ENCODE results near the gene THRAP3.
"Not testable (repeated sequence)": the region's sequence is repeated elsewhere in the genome, so short reads cannot be mapped to it uniquely, and the experiment has no call there.

Gene THRAP3

GRCh38 chr1:36208978-36209703 lies 15.1 kb upstream of the THRAP3 start:
- no peak for DNase-seq

DNA sequence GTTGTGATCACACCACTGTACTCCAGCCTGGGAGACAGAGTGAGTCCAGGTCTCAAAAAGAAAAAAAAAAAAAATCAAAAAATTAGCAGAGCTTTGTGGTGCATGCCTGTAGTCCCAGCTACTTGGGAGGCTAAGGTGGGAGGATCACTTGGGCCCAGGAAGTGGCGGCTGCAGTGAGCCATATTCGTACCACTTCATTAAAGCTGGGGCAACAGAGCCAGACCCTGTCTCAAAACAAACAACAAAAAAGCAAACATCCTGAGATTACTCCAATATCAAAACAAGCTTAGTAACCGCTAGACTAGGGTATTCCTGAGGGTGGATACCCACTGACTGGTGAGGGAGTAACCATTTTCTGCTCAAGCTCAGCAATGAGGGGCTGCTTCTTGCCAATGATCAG lies 12.9 kb upstream of the THRAP3 start:
- DNase-seq: no peak

- no peak for DNase-seq
Observed at GRCh38 chr1:36211841-36212240, 12.4 kb upstream of the THRAP3 start.

GRCh38 chr1:36212782-36213181 lies 11.5 kb upstream of the THRAP3 start:
- DNase-seq: no peak

- peak; percentile 23 for DNase-seq
Observed at GRCh38 chr1:36217670-36218069, 6.6 kb upstream of the THRAP3 start.

DNA sequence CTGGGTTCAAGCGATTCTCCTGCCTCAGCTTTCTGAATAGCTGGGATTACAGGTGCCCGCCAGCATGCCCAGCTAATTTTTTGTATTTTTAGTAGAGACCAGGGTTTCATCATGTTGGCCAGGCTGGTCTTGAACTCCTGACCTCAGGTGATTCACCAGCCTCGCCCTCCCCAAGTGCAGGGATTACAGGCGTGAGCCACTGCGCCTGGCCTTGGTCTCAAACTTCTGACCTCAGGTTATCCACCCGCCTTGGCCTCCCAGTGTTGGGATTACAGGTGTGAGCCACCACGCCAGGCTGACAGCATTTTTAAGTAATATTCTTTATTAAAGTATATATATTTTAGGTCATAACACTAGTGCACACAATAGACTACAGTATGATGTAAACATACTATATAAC lies 2.3 kb upstream of the THRAP3 start:
- DNase-seq: not testable (repeated sequence)

DNA sequence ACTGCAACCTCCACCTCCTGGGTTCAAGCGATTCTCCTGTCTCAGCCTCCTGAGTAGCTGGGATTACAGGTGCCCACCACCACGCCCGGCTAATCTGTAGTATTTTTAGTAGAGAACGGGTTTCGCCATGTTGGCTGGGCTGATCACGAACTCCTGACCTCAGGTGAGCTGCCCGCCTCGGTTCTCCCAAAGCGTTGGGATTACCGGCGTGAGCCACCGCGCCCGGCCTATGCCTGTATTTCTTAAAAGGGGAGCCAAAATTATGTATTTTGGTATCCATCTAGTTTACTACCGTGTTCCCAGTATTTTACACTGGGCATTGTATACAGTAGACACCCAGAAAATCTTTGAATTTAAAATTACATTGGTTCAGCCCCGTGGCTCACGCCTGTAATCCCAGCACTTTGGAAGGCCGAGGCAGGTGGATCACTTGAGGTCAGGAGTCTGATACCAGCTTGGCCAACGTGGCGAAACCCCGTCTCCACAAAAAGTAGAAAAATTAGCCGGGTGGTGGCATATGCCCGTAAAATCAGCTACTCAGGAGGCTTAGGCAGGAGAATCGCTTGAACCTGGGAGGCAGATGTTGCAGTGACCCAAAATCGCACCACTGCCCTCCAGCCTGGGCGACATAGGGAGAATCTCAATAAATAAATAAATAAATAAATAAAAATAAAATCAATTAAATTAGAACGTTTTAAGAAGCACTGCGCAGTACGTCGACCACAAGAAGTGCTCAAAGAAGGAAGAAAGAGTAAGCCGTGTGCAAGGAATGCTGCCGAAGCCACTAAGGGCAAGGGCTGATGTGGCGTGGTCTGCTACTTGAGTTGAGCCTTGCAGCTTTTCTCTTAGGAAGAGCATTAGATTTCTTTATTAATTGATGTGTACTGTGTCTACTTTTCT lies 1.5 kb upstream of the THRAP3 start:
- no peak for DNase-seq

DNA sequence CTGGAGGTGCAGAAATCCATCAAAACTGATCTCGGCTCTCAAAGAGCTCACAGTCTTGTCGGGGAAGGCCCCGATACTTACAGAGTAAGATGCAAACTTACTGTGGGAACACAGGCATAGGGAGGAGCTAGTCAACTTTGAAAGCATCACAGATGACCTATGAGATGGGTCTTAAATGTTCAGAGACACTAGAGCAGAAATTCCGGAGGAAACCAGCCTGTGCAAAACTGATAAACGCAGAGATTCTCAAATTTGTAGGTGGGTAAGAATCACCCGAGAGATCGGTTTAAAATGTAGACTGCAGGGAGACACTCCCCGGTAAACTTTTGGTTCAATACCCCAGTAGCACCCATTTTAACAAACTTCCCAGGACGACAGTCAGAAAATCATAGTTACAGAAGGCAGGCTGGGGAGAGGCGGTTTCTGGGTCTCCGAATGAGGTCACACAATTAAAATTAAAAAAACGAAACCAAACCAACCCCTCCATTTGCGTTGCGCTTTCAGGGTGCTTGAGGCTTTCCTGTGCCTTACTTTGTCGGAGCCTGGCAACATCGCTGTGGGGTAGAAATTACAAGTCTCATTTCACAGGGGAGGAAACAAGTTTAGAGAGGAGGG lies 755 bp upstream of the THRAP3 start:
- peak; percentile 56 for DNase-seq

DNA sequence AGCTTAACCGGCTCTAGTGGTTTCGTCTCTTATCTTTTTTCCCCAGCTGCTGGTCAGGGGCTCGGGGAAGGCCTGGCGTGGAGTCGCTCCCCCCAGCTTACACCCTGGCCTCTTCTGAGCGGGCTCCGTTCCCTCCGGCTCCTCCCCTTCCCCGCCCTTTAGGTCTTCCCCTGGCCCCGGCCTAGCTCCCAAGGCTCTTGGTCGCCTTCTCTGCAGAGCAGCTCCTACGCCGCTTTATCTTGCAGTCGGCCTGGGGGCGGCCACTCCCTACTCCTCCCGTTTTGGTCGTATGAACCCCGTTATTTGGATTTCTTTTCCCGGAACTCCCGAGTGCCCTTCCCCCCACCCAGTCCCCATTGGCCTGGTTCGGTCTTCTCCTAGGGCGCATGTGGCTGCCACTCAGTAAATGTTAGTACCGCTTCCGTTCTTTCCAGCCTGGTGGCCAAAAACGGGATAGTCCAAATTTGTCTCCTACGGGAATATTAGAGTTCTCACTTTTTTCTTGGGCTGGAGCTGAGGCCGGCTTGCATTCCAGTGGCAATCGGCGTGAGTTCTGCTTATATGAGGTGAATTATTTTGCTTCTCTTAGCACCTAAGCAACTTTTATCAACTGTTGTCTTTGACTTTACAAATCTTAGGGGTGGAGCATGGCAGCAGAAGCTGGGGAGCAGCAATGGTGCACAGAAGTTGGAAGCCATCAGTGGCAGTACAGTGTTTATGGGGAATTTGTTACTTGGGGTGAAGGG lies 467 bp downstream of the THRAP3 start:
- DNase-seq: peak; percentile 86

DNA sequence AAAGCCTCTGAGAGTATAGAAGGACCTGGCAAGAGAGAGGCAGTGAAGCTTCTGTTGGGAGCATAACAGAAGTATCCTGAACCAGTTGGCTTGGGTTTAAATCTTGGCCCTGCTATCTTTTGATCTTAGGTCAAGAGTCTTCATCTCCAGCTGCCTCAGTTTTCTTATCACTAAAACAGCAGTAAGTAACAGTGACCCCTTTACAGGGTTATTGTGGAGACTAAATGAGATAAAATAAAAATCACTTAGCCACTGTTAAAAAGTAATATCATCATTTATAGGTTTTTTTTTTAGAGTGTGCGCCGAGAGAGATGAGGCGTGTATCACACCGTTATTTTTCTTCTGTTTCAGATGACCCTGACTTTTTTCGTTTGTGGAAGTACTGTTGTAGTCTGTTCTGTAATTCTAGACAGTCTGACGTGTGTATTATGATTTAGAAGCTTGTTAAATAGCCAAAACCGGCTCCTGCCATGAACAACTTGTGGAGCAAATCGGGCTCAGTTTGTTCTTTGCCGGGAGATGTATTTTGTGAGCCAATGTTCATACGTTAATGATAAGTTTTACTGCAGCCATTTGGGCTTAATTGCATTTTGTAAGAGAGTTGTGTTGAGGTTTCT lies 1.1 kb downstream of the THRAP3 start:
- DNase-seq: no peak

DNA sequence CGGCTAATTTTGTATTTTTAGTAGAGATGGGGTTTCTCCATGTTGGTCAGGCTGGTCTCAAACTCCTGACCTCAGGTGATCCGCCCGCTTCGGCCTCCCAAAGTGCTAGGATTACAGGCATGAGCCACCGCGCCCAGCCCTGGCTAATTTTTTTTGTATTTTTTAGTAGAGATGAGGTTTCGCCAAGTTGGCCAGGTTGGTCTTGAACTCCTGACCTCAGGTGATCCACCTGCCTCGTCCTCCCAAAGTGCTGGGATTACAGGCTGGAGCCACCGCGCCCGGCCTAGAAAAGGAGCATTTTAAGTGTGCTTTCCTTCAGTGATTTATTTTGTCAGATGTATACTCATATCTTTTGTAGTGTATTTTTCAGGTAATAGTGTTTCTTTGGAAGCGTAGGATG lies 6.0 kb downstream of the THRAP3 start:
- not testable (repeated sequence) for DNase-seq

DNA sequence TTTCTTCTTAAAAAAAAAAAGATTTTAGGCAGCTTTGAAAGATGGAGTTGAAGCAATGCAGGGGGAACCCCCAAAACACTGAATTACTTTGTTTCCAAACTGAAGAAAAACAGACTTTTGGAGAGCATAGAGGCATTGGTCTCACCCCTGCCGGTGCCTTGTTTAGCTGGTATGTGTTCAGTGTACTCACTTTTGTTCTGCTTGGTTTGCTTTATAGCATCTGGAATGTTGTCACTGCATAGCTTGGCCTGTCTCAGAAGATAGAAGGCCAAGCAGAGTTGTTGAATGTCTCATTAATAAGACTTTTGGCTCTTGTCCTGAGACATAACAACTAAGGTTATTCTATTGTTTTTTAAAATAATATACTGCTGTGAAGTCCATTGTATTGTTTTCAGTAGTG lies 6.9 kb downstream of the THRAP3 start:
- no peak for DNase-seq

- DNase-seq: no peak
Observed at GRCh38 chr1:36232212-36233095, 8.2 kb downstream of the THRAP3 start.

DNA sequence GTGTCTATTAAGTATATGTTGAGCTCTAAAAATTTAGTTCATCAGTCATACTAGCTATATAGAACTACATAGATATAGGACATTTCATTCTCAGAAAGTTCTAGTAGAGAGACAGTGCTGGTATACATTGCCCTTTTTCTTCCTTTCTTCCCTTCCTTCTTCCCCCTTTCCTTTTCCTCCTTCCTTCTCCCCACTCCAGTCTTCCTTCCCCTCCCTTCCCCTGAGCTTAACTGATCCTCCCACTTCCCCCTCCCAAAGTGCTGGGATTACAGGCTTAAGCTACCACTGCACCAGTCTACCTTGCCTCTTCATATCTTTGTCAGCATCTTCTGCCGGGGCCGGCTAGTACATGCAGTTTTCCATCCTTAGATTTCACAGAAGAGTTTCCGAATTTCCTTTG lies 12.1 kb downstream of the THRAP3 start:
- DNase-seq: no peak

DNA sequence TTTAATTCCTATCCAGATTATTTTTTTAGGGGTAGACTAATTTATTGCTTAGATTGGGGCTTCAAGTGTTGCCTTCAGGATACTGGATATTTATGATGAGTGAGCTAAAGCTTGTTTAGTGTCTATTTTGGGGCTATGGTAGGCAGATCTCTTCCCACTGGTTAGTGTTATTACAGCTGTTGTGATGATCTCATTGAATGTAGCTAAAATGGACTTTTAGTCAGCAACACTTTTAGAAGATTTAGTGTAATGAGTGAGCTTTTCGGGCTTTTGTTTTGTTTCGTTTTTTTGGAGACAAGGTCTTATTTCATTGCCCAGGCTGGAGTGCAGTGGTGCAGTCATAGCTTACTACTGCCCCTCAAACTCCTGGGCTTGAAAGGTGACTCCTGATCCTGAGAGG lies 14.2 kb downstream of the THRAP3 start:
- DNase-seq: no peak

GRCh38 chr1:36239941-36240637 lies 15.8 kb downstream of the THRAP3 start:
- no peak for DNase-seq

DNA sequence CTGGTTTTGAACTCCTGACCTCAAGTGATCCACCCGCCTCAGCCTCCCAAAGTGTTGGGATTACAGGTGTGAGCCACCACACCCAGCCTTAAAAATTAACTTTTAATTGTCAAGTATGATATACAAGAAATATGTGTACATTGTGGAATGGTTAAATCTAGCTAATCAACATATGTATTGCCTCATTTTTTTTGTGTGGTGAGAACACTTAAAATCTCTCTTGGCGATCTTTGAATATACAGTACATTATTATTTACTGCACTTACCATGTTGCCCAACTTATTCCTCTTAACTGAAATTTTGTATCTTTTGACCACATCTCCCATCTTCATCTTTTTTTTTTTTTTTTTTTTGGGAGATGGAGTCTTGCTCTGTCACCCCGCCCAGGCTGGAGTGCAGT lies 23.3 kb downstream of the THRAP3 start:
- DNase-seq: no peak

GRCh38 chr1:36248250-36248894 lies 24.1 kb downstream of the THRAP3 start:
- DNase-seq: peak; percentile 86

DNA sequence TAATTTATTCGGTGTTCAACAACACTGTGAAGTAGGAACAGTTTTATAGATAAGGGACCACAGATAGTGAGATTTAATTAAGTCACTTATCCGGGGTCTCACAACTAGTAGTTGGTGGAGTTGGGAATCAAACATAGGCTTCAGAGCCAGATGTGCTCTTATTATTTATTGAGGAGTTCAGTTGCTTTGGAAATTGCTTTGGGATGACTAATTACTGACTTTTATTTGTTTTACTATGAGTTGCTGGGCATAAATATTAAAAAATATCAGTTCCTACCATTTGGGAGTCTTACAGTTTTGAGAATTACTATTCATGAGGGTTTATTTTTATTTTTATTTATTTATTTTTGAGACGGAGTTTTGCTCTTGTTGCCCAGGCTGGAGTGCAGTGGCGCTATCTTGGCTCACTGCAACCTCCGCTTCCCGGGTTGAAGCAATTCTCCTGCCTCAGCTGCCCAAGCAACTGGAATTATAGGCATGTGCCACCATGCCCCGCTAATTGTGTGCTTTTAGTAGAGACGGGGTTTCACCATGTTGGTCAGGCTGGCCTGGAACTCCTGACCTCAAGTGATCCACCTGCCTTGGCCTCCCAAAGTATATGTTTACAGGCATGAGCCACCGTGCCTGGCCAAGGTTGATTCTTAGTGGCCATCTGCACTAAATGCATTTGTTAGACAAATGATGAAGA lies 27.7 kb downstream of the THRAP3 start:
- no peak for DNase-seq

GRCh38 chr1:36252482-36252824 lies 28.2 kb downstream of the THRAP3 start:
- DNase-seq: not testable (repeated sequence)
